Colonic mucosa (tissue), 4 donors: Measurements from ENCODE around the gene DHX38. TPM values are rescaled to one million over a fixed set of nuclear protein-coding genes. Genes with fewer than 3 reads are reported as not detected.

Source experiments
- DNase-seq: peaks from one replicate; pipeline ENCODE4 v3.0.0-alpha.2; 2020
- H3K27ac ChIP-seq: fragments of 200-600 bp; one replicate; pipeline ENCODE4 v1.8.0; 2021
- H3K27me3 ChIP-seq: fragments of 200-600 bp; one replicate; pipeline ENCODE4 v1.8.0; 2021
- H3K36me3 ChIP-seq: fragments of 200-600 bp; one replicate; pipeline ENCODE4 v1.8.0; 2021
- H3K4me1 ChIP-seq: fragments of 200-600 bp; one replicate; pipeline ENCODE4 v1.8.0; 2021; ENCODE audit warnings: mild to moderate bottlenecking
- H3K4me3 ChIP-seq: fragments of 200-600 bp; one replicate; pipeline ENCODE4 v1.8.0; 2021
- H3K9ac ChIP-seq, 2 donors: one replicate each; pipeline ENCODE4 v1.7.0; 2013; ENCODE audit warnings: control low read depth in 2 of 2, low read depth in 2 of 2, low read length in 2 of 2
- H3K9me3 ChIP-seq: fragments of 200-600 bp; one replicate; pipeline ENCODE4 v1.8.0; 2021
- CTCF ChIP-seq: fragments of 200-600 bp; IDR thresholded peaks from one replicate; pipeline ENCODE4 v1.8.0; 2022; ENCODE audit warnings: antibody characterized with exemption, mild to moderate bottlenecking
- intact Hi-C: fragments of 100-400 bp; cut with DNase I; formaldehyde crosslinking; loops from one replicate; pipeline ENCODE4 v1.14.1; 2022
- total RNA-seq, 2 donors: library from RNA; stranded (reverse); fragmentation: NEBNext Ultra II Directional in 1 of 2; extraction: Animal tissue kit (Norgen Biotek cat#: 25700) in 1 of 2; gene quantifications; one replicate each; pipeline ENCODE4 v1.2.1, GENCODE V29; 2021
- donor health status: healthy.
- donor health status: DM: no; HTN: no; CAD: no.
- donor health status: DM: no; HTN: no; CAD: no.

Gene DHX38
- total RNA-seq, 2 donors from 2014 or later = 41.7 to 79.3 TPM

GRCh38 chr16:72162105-72162692 is 68.6 kb downstream of the DHX38 start:
- Histone ChIP-seq H3K9ac (no peak overlapping the region), H3K4me1 (no peaks in the 10 kb centered on the region), H3K27ac (no peak overlapping the region), H3K27me3 (no peaks in the 10 kb centered on the region), H3K4me3 (no peak overlapping the region), H3K36me3 (no peaks in the 10 kb centered on the region), H3K9me3 (no peaks in the 10 kb centered on the region)
- DNase-seq = no peak
- TF ChIP-seq CTCF = no peak
- intact Hi-C loops = no loop called here

Other genes with a start within 250 kb of the DHX38 start
- 10 to 100 TPM; 19.4 to 26.1 TPM for gene ATXN1L, start 247.9 kb upstream of the DHX38 start, total RNA-seq
- 10 to 100 TPM in 1 of 2 donors, 1 to 10 TPM in 1; 6.3 to 10.1 TPM for gene ZNF821, start 209.7 kb upstream of the DHX38 start, total RNA-seq
- gene IST1, start 198.3 kb upstream of the DHX38 start, total RNA-seq = 100 to 1,000 TPM; 180 to 304 TPM
- under 1 TPM; 0.05 to 0.07 TPM for gene PKD1L3, start 93.4 kb upstream of the DHX38 start, total RNA-seq
- gene DHODH, start 85.1 kb upstream of the DHX38 start, total RNA-seq = 1 to 10 TPM; 4.3 to 9.4 TPM
- 10 to 100 TPM in 1 of 2 donors, 1 to 10 TPM in 1; 5.7 to 27.6 TPM for gene HP, start 39.3 kb upstream of the DHX38 start, total RNA-seq
- gene HPR, start 30.6 kb upstream of the DHX38 start, total RNA-seq = under 1 TPM in 1 of 2 donors, not detected in 1; 0.69 TPM
- 10 to 100 TPM; 10.1 to 13.7 TPM for gene TXNL4B, start 227 bp upstream of the DHX38 start, total RNA-seq
- gene PMFBP1, start 78.3 kb downstream of the DHX38 start, total RNA-seq = 1 to 10 TPM; 3.7 to 4.9 TPM